EL (cell line): ENCODE results near the gene SLC22A23.
"Not testable (repeated sequence)": the region's sequence is repeated elsewhere in the genome, so short reads cannot be mapped to it uniquely, and the experiment has no call there.

Experiments used
- DNase-seq: peaks from one replicate; pipeline ENCODE4 v3.0.0-alpha.2; 2016

SLC22A23 gene

DNA sequence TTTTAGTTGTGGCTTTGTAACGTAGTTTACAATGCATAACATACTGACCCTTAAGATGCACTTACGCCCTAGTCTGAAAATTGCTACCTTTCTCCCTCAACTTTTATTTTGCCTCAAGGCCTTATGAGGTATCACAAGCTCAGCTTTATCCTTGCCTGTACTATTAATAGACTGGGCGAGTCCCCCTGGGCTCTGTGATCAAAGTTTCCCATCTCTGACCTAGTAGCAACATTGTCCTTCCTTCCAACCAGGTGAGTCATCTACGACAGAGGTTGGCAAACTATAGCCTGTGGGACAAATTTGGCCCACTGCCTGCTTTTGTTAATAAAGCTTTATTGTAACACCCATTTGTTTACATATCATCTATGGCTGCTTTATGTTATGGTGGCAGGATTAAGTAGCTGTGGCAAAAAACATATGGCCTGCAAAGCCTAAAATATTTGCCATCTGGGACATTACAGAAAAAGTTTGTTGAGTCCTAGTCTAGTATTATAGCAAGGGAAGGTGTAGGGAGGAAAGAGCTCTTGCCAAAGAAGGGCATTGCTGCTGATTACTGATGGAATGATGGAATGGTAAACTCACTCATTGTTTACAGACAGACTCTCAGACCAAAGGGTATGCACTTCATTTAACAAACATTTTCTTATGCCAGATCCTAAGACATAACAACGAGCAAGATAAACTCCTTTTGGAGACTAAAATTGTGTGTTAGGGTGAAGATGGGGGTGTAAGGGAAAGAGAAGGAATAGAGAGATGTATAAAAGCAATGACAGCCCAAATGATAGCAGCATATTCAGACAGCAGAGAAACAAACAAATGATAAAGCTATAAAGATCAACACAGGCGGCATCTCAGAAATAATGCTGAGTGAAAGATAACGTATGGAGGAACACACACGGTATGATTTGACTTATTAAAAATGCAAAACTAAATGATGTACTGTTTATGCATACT is 74.2 kb downstream of the SLC22A23 start:
- DNase-seq, result peak; percentile 16

DNA sequence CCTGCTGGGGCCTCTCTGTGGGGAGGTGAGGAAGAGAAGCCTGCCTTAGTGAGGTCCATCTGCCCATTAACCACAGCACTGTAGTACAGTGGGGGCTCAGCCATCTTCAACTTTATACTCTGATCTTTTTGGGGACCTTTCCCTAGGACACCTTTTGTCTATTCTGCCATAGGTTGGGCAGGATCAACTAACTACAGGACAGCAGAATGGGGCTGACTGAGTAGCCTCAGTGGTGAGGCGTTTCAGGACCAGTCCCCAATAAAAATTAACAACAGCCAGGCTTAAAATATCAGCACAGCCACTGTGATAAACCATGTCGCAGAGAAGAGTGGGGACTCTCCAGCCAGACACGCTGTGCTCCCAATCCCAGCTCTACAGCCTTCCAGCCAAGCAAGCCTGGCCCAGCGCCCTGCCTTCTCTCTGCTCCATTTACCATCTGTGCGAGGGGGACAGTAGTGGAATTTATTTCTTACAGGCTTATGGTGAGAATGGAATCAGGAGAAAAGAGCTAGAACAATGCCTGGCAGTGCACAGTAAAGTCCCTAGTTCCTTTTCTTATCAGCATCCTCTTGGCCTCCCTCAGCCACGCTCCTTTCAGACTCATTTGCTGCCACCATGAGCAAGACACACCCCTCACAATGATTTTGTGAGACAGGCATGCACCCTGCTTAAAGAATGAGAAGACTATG is 75.5 kb downstream of the SLC22A23 start:
- DNase-seq, result no peak

DNA sequence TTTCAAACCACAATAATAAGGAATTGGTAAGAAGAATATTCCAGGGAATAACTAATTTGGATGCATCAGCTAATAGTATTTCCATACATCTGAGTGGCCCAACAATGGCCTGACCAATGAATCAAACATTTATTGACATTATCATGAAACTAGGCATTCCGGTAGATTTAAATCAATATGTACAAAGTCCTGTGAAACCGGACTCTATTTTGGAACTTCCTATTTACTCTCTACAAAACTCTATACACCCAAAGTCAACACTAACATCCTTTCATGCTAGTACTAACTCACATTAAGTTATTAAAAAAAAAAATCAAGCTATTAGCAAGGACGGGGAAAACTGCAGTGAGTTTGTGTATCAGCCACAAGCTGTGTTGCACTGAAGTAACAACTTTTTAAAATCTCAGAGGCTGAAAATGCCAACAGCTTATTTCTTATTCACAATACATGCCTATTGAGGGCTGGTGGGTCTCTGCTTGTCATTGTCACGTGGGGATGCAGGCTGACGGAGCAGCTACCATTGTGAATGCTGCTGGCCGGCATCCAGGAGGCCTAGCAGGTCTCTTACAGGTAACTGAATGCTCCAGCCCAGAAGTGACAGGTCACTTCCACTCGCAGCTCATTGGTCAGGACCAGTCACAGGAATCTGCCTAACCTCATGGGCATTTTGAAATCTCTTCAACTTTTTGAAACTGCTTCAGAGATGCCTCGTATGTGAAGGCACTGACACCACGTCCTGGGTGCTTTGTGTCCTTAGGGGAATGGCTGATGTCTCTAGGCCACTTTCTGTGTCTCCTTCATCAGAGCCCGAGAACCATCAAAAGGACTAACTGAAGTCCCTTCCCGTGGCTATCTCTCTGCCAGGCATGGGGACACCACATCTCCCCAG is 76.3 kb downstream of the SLC22A23 start:
- DNase-seq, result no peak

DNA sequence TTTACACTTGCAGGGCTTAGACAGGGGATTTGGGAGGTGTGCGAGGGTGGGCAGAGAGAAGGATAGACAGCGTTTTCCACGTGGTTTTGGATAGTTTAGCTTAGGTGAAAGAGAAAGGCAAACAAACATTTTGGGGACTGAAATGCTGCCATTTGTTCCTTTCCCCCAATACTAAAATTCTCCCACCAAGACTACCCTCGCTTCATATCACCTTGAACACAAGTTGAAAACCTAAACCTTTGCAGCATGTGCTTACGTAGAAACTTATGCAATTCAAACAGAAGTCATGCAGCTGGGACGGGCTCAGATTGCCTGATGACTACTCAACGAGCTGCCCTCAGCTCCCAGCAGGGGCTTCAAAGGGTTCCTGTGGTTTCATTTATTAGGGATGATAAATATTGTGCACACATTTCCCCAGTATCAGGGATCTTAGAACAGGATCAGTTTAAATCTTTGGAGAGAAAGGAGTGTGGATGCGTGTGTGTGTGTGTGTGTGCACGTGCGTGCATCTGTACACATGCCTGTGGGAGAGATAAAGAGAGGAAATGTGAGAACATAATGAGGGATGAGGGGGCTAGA is 77.3 kb downstream of the SLC22A23 start:
- DNase-seq, result no peak

DNA sequence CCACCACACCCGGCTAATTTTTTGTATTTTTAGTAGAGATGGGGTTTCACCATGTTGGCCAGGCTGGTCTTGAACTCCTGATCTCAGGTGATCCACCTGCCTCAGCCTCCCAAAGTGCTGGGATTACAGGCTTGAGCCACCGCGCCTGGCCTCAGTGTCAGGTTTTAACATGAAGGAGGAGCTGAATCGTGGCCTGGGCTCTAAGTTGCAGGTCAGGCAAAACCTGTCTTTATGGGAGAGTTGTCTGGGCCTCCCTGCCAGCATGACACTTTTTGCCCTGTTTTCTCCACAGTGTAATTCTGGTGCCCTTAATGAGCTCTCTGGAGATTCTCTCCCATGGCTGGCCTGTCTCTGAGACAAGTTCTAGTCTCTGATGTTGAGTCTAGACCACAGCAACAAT is 78.0 kb downstream of the SLC22A23 start:
- DNase-seq, result not testable (repeated sequence)

DNA sequence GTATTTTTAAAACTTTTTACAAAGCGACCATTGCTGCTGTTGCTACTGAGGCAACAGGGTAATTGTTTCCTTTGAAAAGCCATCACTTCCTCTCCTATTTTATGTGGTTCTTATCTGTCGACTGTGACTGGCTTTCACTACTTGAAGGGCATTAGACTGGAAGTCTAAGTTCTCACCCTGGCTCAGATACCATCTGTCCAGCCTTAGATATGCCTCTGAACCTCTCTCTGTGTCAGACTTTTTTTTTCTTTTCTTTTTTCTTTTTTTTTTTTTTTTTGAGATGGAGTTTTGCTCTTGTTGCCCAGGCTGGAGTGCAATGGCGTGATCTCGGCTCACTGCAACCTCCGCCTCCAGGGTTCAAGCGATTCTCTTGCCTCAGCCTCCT is 78.5 kb downstream of the SLC22A23 start:
- DNase-seq, result not testable (repeated sequence)

DNA sequence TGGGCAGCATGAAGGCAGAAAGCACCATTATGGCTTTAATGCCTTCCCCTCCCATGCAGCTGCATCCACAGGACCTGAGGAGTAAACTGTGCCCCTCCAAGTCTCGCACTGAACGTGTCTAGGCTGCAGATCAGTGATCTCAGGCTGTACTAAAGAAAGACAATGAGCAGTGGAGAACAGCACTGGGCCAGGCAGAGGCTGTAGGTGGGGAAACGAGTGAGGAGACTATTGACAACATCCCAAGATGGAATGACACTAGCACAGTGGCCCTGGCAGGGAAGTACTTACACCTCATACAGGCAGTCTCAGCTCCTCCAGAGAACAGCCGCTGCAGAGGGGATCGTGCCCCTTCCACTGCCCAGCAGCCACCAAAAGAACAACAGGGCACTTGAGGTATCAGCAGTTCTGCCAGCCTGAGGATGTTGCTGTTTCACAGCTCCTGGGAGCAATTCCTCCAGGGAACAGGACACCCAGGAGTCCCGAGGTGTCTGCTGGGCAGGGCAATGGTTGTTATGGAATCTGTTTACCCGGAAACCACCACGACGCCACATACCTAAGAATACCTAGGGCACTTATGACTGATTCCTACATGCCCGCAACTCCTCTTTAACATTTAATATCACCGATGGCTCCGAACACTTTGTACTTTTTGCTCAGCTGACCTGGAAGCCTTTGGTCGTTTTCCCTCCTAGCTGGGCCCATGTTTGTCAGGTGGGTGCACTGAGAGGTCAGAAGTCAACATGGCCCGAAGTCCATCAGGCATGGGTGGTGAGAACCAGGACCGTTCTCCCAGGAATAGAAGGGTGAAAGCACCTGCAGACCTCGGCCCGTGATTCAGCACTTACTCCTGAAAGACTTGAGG is 79.1 kb downstream of the SLC22A23 start:
- DNase-seq, result no peak

DNA sequence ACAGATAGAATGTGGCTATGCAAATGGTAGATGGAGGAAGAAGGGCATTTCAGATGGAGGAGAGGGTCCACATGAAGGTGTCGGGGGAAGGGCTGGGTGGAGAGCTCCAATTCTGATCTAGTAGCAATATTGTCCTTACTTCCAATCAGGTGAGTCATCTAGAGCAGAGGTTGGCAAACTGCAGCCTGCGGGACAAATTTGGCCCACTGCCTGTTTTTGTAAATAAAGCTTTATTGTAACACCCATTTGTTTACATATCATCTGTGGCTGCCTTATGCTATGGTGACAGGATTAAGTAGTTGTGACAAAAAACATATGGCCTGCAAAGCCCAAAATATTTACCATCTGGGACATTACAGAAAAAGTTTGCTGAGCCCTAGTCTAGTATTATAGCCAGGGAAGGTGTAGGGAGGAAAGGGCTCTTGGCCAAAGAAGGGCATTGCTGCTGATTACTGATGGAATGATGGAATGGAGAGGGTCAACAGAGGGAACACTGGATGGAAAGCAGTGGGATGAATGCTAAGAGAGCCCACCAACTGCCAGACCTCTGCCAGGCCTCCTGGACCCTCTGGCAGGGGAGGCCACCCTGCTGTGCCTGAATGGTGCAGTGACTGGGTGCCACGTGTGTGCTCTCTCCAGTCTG is 79.8 kb downstream of the SLC22A23 start:
- DNase-seq, result no peak

DNA sequence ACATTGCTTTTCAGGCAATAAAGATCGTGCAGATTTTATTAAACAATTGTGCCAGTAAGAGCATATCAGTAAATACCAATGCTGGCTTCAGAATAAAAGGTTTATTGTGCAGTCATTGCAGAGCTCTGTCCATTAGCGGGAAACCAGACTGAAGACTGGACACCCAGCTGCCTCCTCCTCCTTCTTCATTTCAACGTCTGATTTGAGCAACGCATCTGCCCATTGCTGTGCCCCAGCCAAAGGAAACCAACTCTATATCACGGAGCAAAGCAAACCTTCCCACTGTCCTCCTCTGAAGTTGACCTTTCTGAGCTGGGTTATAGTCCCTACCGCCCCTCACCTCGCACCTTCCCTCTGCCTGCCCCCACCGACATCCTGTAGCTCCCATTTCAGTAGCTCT is 80.8 kb downstream of the SLC22A23 start:
- no peak for DNase-seq

DNA sequence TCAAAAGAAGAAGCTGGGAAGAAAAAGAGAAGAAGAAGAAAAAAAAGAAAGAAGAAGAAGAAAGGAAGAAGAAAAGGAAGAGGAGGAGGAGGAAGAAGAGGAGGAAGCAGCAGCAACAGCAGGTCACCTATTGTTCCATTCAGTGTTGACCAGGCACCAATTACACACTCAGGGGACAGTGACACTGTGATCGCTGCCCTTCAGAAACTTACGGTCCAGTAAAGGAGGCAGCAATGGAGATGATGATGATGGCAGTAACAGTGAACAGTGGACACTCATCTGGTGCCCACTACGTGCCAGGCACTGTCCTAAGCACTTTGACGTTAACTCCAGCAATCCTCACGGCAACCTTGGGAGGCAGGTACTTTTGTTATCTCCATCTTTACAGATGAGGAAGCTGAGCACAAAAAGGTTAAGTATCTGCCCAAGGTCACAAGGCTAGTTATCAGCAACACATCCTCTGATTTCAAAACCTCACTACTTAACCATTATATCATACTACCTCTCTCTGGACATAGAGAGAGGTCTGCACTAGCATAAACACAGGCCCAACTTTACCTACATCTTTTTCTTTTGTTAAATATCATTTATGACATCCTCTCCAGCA is 83.2 kb downstream of the SLC22A23 start:
- no peak for DNase-seq

DNA sequence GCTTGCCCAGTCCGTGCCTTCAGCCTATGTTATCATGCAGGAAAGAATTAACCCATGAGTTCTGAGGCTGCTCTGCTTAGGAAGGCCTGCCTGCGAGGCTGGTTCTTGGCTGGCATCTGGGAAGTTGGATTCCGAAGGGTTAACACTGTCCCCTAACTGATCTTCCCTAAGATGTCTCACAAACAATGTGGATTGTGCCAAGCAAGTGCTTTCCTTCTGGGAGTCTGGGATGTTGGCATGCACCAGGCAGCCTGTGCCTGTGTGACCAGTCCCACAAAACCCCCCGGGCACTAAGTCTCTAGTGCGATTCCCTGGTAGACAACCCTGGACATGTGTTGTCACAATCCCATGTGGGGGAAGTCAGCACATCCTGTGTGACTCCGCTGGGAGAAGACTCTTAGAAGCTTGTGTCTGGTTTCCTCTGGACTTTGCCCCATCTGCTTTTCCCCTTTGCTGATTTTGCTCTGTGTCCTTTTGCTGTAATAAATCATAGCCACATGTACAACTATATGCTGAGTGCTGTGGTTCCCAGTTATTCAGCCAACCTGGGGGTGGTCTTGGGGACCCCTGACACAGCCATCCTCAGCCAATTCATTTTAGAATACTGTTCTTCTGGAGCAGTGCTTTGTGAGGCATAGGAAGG is 83.8 kb downstream of the SLC22A23 start:
- DNase-seq, result no peak

DNA sequence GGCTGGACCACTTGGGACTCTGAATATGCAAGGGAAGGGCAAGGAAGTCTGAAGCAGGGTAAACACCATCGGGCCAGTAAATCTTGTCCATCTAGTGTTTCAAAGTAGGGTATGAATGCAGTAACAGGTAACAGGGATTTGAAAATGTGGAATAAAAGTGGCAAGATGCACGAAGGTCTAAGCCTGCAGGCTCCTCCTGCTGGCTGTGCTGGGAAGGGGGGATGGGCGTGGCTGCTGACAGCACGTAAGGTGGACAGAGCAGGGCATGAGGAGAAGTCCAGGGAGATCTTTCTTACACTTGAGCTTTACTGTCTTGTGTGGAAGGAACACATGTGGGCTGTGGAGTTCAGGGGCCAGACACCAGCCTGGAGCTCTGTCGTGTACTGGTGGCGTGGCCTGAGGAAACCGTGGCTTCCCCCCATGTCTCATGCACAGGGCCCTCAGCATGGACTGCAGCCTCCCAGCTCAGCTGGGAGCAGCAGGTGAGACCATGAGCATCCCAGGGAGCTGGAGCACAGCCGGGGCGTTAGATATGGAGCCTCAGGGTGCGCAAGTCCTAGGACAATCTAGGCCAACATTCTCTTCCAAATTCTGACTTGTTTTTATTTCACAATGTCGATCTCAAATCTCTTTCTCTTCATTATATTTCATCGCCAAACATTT is 84.5 kb downstream of the SLC22A23 start:
- no peak for DNase-seq

DNA sequence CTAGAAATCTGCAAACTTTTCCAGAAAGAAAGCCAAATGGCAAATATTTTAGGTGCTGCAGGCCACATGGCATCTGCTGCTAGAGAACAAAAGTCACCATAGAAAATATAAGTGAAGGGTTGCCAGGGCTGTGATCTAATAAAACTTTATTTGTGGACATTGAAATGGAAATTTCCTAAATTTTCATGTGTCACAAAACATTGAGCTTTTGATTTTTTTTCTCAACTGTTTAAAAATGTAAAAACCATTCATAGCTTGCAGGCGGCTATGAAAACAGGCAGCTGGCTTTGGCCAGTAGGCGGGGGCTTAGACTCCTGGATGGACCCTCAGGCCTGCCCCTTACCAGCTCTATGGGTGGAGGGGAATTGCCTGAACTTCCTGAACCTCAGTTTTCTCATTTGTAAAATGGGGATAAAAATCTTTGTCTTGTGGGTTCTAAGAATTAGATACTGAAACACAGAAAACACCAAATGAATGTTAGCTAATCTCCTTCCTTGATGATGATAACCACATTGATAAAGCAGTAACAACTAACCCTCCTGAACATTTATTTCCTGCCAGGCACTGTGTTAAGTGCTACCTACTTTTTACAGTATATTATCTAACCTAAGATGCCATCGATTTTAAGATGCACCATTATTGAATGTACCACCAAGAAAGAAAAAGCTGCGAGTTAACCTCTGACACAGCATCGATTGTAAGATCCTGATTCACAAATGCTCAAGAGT is 85.5 kb downstream of the SLC22A23 start:
- DNase-seq, result no peak

DNA sequence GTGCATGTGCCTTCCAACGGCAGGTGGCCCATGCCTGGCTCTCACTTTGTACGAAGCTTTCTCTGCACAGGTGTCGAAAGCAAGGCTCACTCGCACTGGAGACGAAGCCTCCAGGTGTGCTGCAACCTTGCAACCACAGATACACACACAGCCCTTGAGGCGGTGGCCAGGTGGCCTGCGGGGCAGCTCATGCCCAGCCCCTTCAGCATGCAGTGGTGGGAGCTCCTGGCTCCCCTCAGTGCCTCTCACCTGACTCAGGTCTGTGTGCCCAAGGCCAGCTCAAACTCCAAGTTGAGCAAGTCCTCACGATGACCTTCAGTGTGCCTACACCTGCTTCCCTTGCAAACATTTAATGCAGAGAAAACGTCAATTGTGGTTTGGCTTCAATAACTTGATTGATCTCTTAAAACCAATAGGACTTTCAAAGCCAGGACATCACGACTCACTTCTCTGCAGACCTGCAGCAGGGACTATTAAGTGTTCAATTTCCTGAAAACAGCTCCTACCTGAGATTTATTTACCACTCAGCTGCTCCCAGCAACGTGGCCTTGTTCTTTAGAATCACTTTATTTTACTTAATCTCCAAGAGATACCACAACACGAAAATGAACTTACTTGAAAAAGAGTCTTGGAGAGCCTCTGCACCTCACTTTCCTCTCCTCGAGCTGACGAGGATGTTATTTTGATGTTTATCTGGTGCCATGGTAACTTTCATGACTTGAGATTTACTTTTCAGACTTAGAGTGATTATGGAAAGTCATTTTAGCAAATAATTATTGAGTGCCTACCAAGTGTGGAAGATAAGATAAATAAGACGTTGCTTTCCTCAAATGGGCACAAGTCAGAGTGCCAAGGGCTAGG is 86.3 kb downstream of the SLC22A23 start:
- no peak for DNase-seq

DNA sequence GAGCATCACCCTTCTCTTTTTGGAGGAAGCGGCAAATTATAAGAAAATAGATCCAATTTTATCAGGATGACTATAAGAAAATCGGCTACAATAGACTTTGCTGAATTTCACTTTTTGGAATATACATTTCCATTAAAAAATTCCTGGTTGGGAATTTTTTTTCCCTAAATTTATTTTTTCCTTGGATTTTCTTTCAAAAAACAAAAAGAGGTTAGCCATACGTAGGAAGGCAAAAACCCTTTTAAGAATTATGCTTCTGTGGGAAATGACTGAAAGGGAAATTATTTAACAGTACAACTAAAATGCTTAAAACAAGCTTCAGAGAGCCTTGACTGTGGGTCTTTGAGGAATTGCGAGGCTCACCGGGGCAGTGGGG is 86.9 kb downstream of the SLC22A23 start:
- DNase-seq, result no peak

DNA sequence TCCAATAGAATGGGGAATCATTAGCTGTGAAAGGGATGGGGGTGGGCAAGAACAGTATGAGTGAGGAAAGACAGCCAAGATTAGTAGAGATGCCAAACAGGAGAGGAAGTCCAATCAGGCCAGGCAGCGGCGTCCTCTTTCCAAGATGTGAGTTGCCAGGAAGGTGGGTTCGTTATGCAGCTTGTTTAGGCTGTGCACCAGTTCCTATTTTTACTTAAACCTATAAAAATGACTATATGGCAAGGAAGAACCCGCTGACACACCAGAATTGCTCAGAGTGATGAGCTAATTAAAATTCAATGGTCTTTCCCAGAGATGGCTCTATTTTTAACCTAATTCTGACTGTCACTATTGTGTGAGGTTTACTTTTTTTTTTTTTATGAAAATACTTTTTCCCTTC is 88.2 kb downstream of the SLC22A23 start:
- DNase-seq, result no peak

DNA sequence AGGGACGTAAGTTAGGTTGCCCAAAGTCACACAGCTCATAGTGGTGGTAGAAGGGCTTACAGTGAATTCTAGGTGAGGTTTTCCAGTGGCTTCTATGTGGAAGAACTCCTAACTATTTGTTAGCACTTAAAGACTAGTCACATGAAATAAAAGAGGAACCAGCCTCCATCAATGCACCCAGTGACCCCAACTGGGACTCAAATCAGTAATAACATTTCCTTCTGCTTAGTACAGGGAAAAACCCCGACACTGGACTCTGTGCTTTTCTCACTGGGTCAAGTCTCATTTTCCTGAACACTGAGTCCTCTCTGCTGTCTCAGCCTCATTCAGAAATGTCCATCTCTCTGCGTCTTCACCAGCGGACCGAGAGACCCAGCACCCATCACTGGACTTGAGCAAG is 89.2 kb downstream of the SLC22A23 start:
- no peak for DNase-seq
